Measurements from ENCODE around the gene CACFD1. TPM values are rescaled to one million over a fixed set of nuclear protein-coding genes. Genes with fewer than 3 reads are reported as not detected.

CACFD1 gene
- polyA plus RNA-seq, 2 donors = 7.0 to 7.9 TPM

DNA sequence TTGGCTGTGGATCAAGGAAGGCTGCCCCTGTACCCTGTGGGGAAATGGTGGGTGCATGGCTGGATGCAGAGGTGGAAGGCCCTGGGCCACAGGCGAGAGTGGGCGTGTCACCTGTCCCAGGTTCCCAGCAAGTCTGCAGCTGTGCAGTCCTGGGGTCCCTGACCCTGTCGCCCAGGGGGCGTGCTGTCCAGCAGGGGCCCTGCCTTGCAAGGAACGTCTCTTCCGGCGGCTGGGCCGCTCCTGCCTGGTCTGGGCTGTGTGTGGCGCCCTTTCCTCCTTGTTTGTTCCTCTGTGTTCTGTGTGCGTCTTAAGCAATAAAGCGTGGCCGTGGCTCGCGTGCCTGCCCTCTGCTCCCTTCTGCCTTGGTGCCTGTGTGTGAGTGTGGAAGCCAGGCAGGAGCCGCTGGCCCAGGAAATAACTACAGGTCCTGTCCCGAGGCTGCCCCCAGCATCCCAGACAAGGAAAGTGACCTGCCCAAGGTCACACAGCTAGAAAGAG lies 10.7 kb downstream of the CACFD1 start:
- no peaks in the 10 kb centered on the region for H3K9me3 ChIP-seq (ENCODE audit: control insufficient read depth in 2 of 2, insufficient read depth in 1 of 2, low read depth in 1 of 2, low read length in 1 of 2)
- H3K4me3 ChIP-seq (ENCODE audit: low read depth in 1 of 2, low read length in 2 of 2) = no peak overlapping the region
- no peaks in the 10 kb centered on the region for H3K27me3 ChIP-seq (ENCODE audit: control insufficient read depth in 1 of 2, insufficient read depth in 2 of 2, low read length in 2 of 2)
- no peak overlapping the region for H3K27ac ChIP-seq (ENCODE audit: low read depth in 2 of 2, low read length in 1 of 2)
- WGBS, 2 donors = 81 to 88% methylated on average over 15 to 16 of the region's 16 CpGs
- H3K4me1 ChIP-seq (ENCODE audit: control insufficient read depth in 2 of 2, insufficient read depth in 2 of 2, low read length in 1 of 2) = no peaks in the 10 kb centered on the region
- peaks cover 0 to 7% of the 10 kb centered on the region in 2 donors for H3K36me3 ChIP-seq (ENCODE audit: control insufficient read depth in 2 of 2, insufficient read depth in 2 of 2, low read length in 1 of 2)

GRCh38 chr9:133470988-133471387 lies 11.2 kb downstream of the CACFD1 start:
- H3K4me3 ChIP-seq (ENCODE audit: low read depth in 1 of 2, low read length in 2 of 2) = no peak overlapping the region
- 71 to 82% methylated on average over 7 of the region's 7 CpGs for WGBS, 2 donors
- no peaks in the 10 kb centered on the region for H3K4me1 ChIP-seq (ENCODE audit: control insufficient read depth in 2 of 2, insufficient read depth in 2 of 2, low read length in 1 of 2)
- no peaks in the 10 kb centered on the region for H3K27me3 ChIP-seq (ENCODE audit: control insufficient read depth in 1 of 2, insufficient read depth in 2 of 2, low read length in 2 of 2)
- no peak overlapping the region for H3K27ac ChIP-seq (ENCODE audit: low read depth in 2 of 2, low read length in 1 of 2)
- H3K36me3 ChIP-seq (ENCODE audit: control insufficient read depth in 2 of 2, insufficient read depth in 2 of 2, low read length in 1 of 2) = peaks cover 0 to 7% of the 10 kb centered on the region in 2 donors
- H3K9me3 ChIP-seq (ENCODE audit: control insufficient read depth in 2 of 2, insufficient read depth in 1 of 2, low read depth in 1 of 2, low read length in 1 of 2) = no peaks in the 10 kb centered on the region

GRCh38 chr9:133471551-133472276 lies 11.9 kb downstream of the CACFD1 start:
- Histone ChIP-seq H3K4me1 (ENCODE audit: control insufficient read depth in 2 of 2, insufficient read depth in 2 of 2, low read length in 1 of 2) (no peaks in the 10 kb centered on the region), H3K36me3 (ENCODE audit: control insufficient read depth in 2 of 2, insufficient read depth in 2 of 2, low read length in 1 of 2) (peaks cover 0 to 7% of the 10 kb centered on the region in 2 donors), H3K9me3 (ENCODE audit: control insufficient read depth in 2 of 2, insufficient read depth in 1 of 2, low read depth in 1 of 2, low read length in 1 of 2) (no peaks in the 10 kb centered on the region), H3K27ac (ENCODE audit: low read depth in 2 of 2, low read length in 1 of 2) (no peak overlapping the region), H3K4me3 (ENCODE audit: low read depth in 1 of 2, low read length in 2 of 2) (no peak overlapping the region), H3K27me3 (ENCODE audit: control insufficient read depth in 1 of 2, insufficient read depth in 2 of 2, low read length in 2 of 2) (no peaks in the 10 kb centered on the region)
- WGBS, 2 donors = 75 to 81% methylated on average over 27 of the region's 27 CpGs

DNA sequence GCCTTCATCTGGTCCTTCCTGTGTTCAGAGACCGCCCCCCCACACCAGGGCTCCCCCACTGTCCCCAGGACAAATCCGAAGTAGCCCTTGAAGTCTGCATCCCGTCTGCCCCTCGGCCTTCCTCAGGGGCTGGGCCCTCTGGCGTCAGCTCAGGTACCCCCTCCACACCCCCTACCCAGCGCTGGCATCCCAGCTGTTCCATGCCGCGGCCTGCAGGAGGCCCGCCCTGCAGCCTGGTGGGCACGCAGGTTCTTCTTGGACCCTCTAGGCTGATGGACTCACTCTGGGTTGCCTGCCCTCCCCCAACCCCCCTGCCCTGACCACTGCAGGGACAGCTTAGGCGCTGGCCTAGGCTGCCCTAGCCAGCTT lies 12.5 kb downstream of the CACFD1 start:
- H3K36me3 ChIP-seq (ENCODE audit: control insufficient read depth in 2 of 2, insufficient read depth in 2 of 2, low read length in 1 of 2) = peaks cover 0 to 7% of the 10 kb centered on the region in 2 donors
- H3K4me3 ChIP-seq (ENCODE audit: low read depth in 1 of 2, low read length in 2 of 2) = no peak overlapping the region
- no peaks in the 10 kb centered on the region for H3K4me1 ChIP-seq (ENCODE audit: control insufficient read depth in 2 of 2, insufficient read depth in 2 of 2, low read length in 1 of 2)
- no peak overlapping the region for H3K27ac ChIP-seq (ENCODE audit: low read depth in 2 of 2, low read length in 1 of 2)
- H3K9me3 ChIP-seq (ENCODE audit: control insufficient read depth in 2 of 2, insufficient read depth in 1 of 2, low read depth in 1 of 2, low read length in 1 of 2) = no peaks in the 10 kb centered on the region
- H3K27me3 ChIP-seq (ENCODE audit: control insufficient read depth in 1 of 2, insufficient read depth in 2 of 2, low read length in 2 of 2) = no peaks in the 10 kb centered on the region
- 81 to 98% methylated on average over 8 to 11 of the region's 11 CpGs for WGBS, 2 donors

DNA sequence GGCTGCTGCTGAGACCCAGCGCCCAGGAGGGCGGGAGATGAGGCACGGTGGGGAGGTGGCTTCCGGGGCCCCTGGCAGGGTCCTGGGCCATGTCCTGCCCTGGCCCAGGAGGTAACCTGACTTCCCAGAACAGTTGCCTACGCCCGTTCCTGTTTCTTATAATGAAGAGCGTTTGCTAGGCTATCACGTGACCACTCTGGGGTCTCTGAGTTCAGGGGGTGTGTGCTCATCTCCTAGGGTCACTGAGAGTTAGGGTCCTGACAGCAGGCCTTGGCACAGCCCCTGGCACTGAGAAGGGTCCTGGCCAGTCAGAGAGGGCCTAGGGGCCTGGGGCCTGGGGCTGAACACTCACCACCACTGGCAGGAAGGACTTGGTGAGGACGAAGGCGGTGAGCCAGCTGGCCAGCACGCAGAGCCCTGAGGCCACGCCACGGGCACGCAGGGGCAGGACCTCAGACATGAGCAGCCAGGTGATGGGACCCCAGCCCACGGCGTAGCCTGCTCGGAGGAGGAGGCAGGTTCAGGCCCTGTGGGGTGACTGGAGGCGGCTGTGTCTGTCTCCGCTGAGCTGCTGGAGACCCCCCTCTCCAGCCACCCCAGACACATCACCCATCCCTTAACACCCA lies 13.1 kb downstream of the CACFD1 start:
- Histone ChIP-seq H3K4me3 (ENCODE audit: low read depth in 1 of 2, low read length in 2 of 2) (no peak overlapping the region), H3K9me3 (ENCODE audit: control insufficient read depth in 2 of 2, insufficient read depth in 1 of 2, low read depth in 1 of 2, low read length in 1 of 2) (no peaks in the 10 kb centered on the region), H3K27ac (ENCODE audit: low read depth in 2 of 2, low read length in 1 of 2) (no peak overlapping the region), H3K4me1 (ENCODE audit: control insufficient read depth in 2 of 2, insufficient read depth in 2 of 2, low read length in 1 of 2) (no peaks in the 10 kb centered on the region), H3K36me3 (ENCODE audit: control insufficient read depth in 2 of 2, insufficient read depth in 2 of 2, low read length in 1 of 2) (peaks cover 0 to 7% of the 10 kb centered on the region in 2 donors), H3K27me3 (ENCODE audit: control insufficient read depth in 1 of 2, insufficient read depth in 2 of 2, low read length in 2 of 2) (no peaks in the 10 kb centered on the region)
- 60 to 63% methylated on average over 19 of the region's 19 CpGs for WGBS, 2 donors

DNA sequence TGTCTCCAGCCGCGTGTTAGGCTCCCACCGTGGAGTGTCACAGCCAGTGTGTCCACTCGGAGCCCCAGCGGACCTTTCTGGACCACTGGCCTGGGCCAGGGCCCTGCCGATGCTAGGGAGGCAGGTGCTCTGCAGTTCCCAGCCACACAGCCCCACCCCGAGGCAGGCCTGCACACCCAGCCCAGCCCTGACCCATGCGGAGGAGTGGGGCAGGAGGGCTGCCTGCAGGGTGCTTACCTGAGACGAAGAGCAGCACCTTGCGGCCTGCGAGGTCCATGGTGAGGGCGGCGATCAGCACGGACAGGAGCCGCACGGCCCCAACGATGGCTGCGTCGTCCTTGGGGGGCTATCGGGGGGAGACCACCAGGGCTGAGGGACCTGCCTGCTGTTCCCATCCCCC lies 14.0 kb downstream of the CACFD1 start:
- Histone ChIP-seq H3K36me3 (ENCODE audit: control insufficient read depth in 2 of 2, insufficient read depth in 2 of 2, low read length in 1 of 2) (no peaks in the 10 kb centered on the region), H3K4me3 (ENCODE audit: low read depth in 1 of 2, low read length in 2 of 2) (no peak overlapping the region), H3K27ac (ENCODE audit: low read depth in 2 of 2, low read length in 1 of 2) (no peak overlapping the region), H3K9me3 (ENCODE audit: control insufficient read depth in 2 of 2, insufficient read depth in 1 of 2, low read depth in 1 of 2, low read length in 1 of 2) (no peaks in the 10 kb centered on the region), H3K4me1 (ENCODE audit: control insufficient read depth in 2 of 2, insufficient read depth in 2 of 2, low read length in 1 of 2) (no peaks in the 10 kb centered on the region), H3K27me3 (ENCODE audit: control insufficient read depth in 1 of 2, insufficient read depth in 2 of 2, low read length in 2 of 2) (no peaks in the 10 kb centered on the region)
- 87 to 90% methylated on average over 20 of the region's 20 CpGs for WGBS, 2 donors

GRCh38 chr9:133474215-133474614 lies 14.4 kb downstream of the CACFD1 start:
- Histone ChIP-seq H3K9me3 (ENCODE audit: control insufficient read depth in 2 of 2, insufficient read depth in 1 of 2, low read depth in 1 of 2, low read length in 1 of 2) (no peaks in the 10 kb centered on the region), H3K27ac (ENCODE audit: low read depth in 2 of 2, low read length in 1 of 2) (no peak overlapping the region), H3K27me3 (ENCODE audit: control insufficient read depth in 1 of 2, insufficient read depth in 2 of 2, low read length in 2 of 2) (no peaks in the 10 kb centered on the region), H3K4me3 (ENCODE audit: low read depth in 1 of 2, low read length in 2 of 2) (no peak overlapping the region), H3K36me3 (ENCODE audit: control insufficient read depth in 2 of 2, insufficient read depth in 2 of 2, low read length in 1 of 2) (no peaks in the 10 kb centered on the region), H3K4me1 (ENCODE audit: control insufficient read depth in 2 of 2, insufficient read depth in 2 of 2, low read length in 1 of 2) (peaks cover 0 to under 1% of the 10 kb centered on the region in 2 donors)
- 59 to 62% methylated on average over 5 of the region's 5 CpGs for WGBS, 2 donors

DNA sequence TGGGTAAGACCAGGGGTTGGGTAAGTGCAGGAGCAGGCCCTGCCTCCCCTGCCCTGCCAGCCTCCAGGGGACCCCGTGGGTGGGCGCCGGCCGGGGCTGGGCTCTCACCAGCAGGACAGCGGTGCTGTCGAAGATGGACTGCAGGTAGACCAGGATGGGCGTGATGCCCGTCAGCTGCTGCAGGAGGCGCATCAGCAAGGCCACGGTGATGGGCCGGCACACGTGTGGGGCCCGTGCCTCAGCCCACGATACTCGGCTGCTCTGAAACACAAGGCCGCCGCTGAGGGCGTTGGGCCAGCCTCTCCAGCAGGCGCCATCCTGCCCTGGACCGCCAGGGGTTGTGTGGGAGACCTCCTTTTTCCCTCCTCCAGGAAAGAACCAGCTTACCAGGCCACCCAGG lies 15.1 kb downstream of the CACFD1 start:
- no peaks in the 10 kb centered on the region for H3K9me3 ChIP-seq (ENCODE audit: control insufficient read depth in 2 of 2, insufficient read depth in 1 of 2, low read depth in 1 of 2, low read length in 1 of 2)
- no peak overlapping the region for H3K4me3 ChIP-seq (ENCODE audit: low read depth in 1 of 2, low read length in 2 of 2)
- H3K27me3 ChIP-seq (ENCODE audit: control insufficient read depth in 1 of 2, insufficient read depth in 2 of 2, low read length in 2 of 2) = no peaks in the 10 kb centered on the region
- WGBS, 2 donors = 79 to 80% methylated on average over 20 of the region's 20 CpGs
- peaks cover 0 to 5% of the 10 kb centered on the region in 2 donors for H3K4me1 ChIP-seq (ENCODE audit: control insufficient read depth in 2 of 2, insufficient read depth in 2 of 2, low read length in 1 of 2)
- H3K36me3 ChIP-seq (ENCODE audit: control insufficient read depth in 2 of 2, insufficient read depth in 2 of 2, low read length in 1 of 2) = no peaks in the 10 kb centered on the region
- H3K27ac ChIP-seq (ENCODE audit: low read depth in 2 of 2, low read length in 1 of 2) = no peak overlapping the region

GRCh38 chr9:133475292-133476012 lies 15.7 kb downstream of the CACFD1 start:
- Histone ChIP-seq H3K27me3 (ENCODE audit: control insufficient read depth in 1 of 2, insufficient read depth in 2 of 2, low read length in 2 of 2) (no peaks in the 10 kb centered on the region), H3K27ac (ENCODE audit: low read depth in 2 of 2, low read length in 1 of 2) (no peak overlapping the region), H3K4me3 (ENCODE audit: low read depth in 1 of 2, low read length in 2 of 2) (no peak overlapping the region), H3K4me1 (ENCODE audit: control insufficient read depth in 2 of 2, insufficient read depth in 2 of 2, low read length in 1 of 2) (peaks cover 0 to 5% of the 10 kb centered on the region in 2 donors), H3K9me3 (ENCODE audit: control insufficient read depth in 2 of 2, insufficient read depth in 1 of 2, low read depth in 1 of 2, low read length in 1 of 2) (no peaks in the 10 kb centered on the region), H3K36me3 (ENCODE audit: control insufficient read depth in 2 of 2, insufficient read depth in 2 of 2, low read length in 1 of 2) (no peaks in the 10 kb centered on the region)
- 86 to 90% methylated on average over 27 of the region's 27 CpGs for WGBS, 2 donors

Measured in esophagus (tissue), 2 donors.